WERI-Rb-1 (cell line): ENCODE results near the gene DZIP1.

ENCODE experiments used
- DNase-seq: peaks from one replicate; pipeline ENCODE4 v3.0.0-alpha.2; 2020
- H3K27ac ChIP-seq: fragments of 250-450 bp; sonication (Bioruptor Pico); 2 replicates; pipeline ENCODE4 v1.5.1; 2020; ENCODE audit warnings: mild to moderate bottlenecking, moderate library complexity
- H3K27me3 ChIP-seq: fragments of 250-450 bp; sonication (Bioruptor Pico); 2 replicates; pipeline ENCODE4 v1.5.1; 2021; ENCODE audit warnings: mild to moderate bottlenecking, low read depth, moderate library complexity; ENCODE audit not compliant: insufficient read depth, severe bottlenecking
- H3K36me3 ChIP-seq: fragments of 250-450 bp; sonication (Bioruptor Pico); 2 replicates; pipeline ENCODE4 v1.5.1; 2020; ENCODE audit warnings: mild to moderate bottlenecking, moderate library complexity
- H3K4me3 ChIP-seq: 2 replicates; pipeline ENCODE4 v1.5.1; 2011; ENCODE audit warnings: low read depth, mild to moderate bottlenecking, control low read depth, low read length
- H3K9me3 ChIP-seq: fragments of 250-450 bp; sonication (Bioruptor Pico); 2 replicates; pipeline ENCODE4 v1.5.1; 2021; ENCODE audit warnings: mild to moderate bottlenecking, moderate library complexity; ENCODE audit not compliant: severe bottlenecking
- TF ChIP-seq, protein P1 (sequence below): IDR thresholded peaks from 2 replicates; pipeline ENCODE4 v1.5.1; 2011; ENCODE audit warnings: low read depth, mild to moderate bottlenecking, control low read depth, inconsistent platforms, low read length

Gene DZIP1

DNA sequence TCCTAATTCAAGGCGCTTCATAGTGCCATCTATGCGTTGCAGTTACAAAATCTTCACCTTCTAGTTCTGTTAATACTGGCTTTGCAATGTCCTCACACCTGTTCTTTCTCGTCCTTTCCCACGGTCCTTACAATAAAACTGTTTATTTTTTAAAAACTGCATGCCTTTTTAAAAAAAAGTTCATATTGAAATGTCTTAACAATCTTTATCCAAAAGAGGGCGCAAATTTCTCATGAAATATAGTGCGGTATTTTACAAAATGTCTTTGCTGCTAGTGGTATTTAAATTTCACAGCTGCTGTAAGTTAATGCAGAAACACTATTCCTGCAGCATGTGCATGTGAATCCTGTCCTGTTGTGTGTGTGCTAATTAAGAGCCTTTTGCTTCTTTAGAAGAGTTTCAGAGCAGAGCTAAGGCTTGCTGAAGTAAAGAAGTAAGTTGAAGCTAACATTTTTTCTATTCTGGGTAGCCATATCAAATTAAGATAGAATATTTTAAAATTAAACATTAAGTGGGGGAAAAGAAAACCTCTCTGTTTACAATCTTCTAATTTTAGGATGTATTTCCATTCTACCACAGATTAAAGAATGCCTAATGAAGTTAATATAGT is 107.8 kb downstream of the DZIP1 start:
- no peaks in the 10 kb centered on the region for H3K36me3 ChIP-seq
- no peak for DNase-seq
- TF ChIP-seq, protein P1, sequence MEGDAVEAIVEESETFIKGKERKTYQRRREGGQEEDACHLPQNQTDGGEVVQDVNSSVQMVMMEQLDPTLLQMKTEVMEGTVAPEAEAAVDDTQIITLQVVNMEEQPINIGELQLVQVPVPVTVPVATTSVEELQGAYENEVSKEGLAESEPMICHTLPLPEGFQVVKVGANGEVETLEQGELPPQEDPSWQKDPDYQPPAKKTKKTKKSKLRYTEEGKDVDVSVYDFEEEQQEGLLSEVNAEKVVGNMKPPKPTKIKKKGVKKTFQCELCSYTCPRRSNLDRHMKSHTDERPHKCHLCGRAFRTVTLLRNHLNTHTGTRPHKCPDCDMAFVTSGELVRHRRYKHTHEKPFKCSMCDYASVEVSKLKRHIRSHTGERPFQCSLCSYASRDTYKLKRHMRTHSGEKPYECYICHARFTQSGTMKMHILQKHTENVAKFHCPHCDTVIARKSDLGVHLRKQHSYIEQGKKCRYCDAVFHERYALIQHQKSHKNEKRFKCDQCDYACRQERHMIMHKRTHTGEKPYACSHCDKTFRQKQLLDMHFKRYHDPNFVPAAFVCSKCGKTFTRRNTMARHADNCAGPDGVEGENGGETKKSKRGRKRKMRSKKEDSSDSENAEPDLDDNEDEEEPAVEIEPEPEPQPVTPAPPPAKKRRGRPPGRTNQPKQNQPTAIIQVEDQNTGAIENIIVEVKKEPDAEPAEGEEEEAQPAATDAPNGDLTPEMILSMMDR, result 0 out of 2 replicates have a peak, but pooled peaks have one; percentile 23
- no peaks in the 10 kb centered on the region for H3K9me3 ChIP-seq
- no peaks in the 10 kb centered on the region for H3K27me3 ChIP-seq
- H3K4me3 ChIP-seq, result no peak overlapping the region
- H3K27ac ChIP-seq, result no peak overlapping the region

- DNase-seq, result no peak
- no peaks in the 10 kb centered on the region for H3K36me3 ChIP-seq
- H3K27ac ChIP-seq, result no peak overlapping the region
- TF ChIP-seq, protein P1, result no peak
- no peaks in the 10 kb centered on the region for H3K27me3 ChIP-seq
- no peaks in the 10 kb centered on the region for H3K9me3 ChIP-seq
- no peak overlapping the region for H3K4me3 ChIP-seq
Measured at GRCh38 chr13:95535243-95535642, 109.3 kb downstream of the DZIP1 start.

DNA sequence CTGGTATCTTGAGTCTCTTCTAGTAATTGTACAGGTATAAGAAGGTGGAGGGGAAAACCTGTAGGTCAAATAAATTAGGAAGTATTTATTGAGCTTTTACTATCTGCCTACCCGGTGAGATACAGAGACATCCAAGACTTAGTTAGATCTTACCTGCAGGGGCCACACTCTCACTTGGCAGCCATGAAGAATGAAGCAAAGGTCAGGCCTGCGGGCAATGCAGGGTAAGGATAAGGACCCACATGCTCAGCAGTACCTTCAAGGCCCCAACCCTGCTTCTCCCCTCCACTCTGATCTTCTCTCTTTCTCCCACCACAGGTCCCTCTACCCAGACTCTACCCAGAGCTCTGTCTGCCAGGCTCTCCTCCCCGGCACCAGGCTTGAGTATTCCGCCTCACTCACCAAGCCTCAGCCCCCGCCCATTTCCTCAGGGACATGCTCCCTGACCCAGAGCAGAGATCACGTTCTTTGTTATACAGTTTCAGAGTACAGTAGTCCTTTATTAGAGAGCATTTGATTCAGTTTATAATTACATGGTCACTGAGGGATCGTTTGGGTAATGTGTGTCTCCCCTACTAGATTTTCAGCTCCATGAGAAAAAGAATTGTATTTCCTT is 110.9 kb downstream of the DZIP1 start:
- Histone ChIP-seq H3K36me3 (no peaks in the 10 kb centered on the region), H3K27me3 (no peaks in the 10 kb centered on the region), H3K4me3 (no peak overlapping the region), H3K9me3 (no peaks in the 10 kb centered on the region), H3K27ac (no peak overlapping the region)
- TF ChIP-seq, protein P1, result no peak
- no peak for DNase-seq

DNA sequence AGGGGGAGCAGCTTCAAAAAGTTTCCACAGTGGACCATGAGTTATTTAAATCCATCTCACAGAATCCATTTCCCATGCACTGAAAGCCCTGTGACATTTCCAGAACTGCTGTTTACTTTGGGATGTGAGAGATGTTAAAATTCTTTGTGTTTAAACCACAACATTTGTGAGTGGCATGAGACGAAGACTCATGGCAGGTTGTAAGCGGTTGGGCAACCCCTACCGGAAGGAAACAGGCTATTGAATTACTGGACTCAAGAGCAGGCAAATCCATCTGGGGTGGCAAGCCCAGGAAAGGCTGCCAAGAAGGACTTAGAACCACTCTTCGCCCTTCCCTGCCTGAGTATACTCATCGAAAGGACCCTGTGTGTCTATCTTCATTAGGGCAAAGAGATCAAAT is 114.3 kb downstream of the DZIP1 start:
- H3K9me3 ChIP-seq, result no peaks in the 10 kb centered on the region
- H3K36me3 ChIP-seq, result no peaks in the 10 kb centered on the region
- DNase-seq, result no peak
- H3K27me3 ChIP-seq, result no peaks in the 10 kb centered on the region
- no peak overlapping the region for H3K27ac ChIP-seq
- no peak overlapping the region for H3K4me3 ChIP-seq
- TF ChIP-seq, protein P1, result no peak
